Type B pancreatic cell (in vitro differentiated cells): Measurements from ENCODE around the gene TYW3. TPM values are rescaled to one million over a fixed set of nuclear protein-coding genes. Genes with fewer than 3 reads are reported as not detected.
"Not testable (repeated sequence)": the region's sequence is repeated elsewhere in the genome, so short reads cannot be mapped to it uniquely, and the experiment has no call there.

Source experiments
- DNase-seq: peaks from one replicate; pipeline ENCODE4 v3.0.0; 2021; ENCODE audit warnings: mixed read lengths; ENCODE audit not compliant: unreplicated experiment; ENCODE audit errors: extremely low spot score
- H3K27ac Mint-ChIP-seq: 2 replicates; pipeline ENCODE4 v1.8.0; 2021; ENCODE audit warnings: mild to moderate bottlenecking, mixed read lengths
- H3K27me3 Mint-ChIP-seq: 2 replicates; pipeline ENCODE4 v1.8.0; 2021; ENCODE audit warnings: mixed read lengths
- H3K36me3 Mint-ChIP-seq: 2 replicates; pipeline ENCODE4 v1.8.0; 2021; ENCODE audit warnings: mixed read lengths
- H3K4me1 Mint-ChIP-seq: one replicate; pipeline ENCODE4 v1.8.0; 2021; ENCODE audit warnings: mixed read lengths; ENCODE audit not compliant: unreplicated experiment
- H3K4me3 Mint-ChIP-seq: 2 replicates; pipeline ENCODE4 v1.8.0; 2021; ENCODE audit warnings: mild to moderate bottlenecking, mixed read lengths
- H3K9me3 Mint-ChIP-seq: 2 replicates; pipeline ENCODE4 v1.8.0; 2021; ENCODE audit warnings: mixed read lengths
- CTCF ChIP-seq: fragments of 200-600 bp; sonication (generic); conservative IDR thresholded peaks from 2 replicates; pipeline ENCODE4 v1.5.0; 2021; ENCODE audit warnings: antibody characterized with exemption, mild to moderate bottlenecking
- total RNA-seq: library from RNA; stranded (reverse); gene quantifications from 2 replicates; pipeline ENCODE4 v1.2.1, GENCODE V29; 2021; ENCODE audit warnings: low replicate concordance

TYW3 gene
- total RNA-seq, 1 donor from 2014 or later: 12.7 TPM

DNA sequence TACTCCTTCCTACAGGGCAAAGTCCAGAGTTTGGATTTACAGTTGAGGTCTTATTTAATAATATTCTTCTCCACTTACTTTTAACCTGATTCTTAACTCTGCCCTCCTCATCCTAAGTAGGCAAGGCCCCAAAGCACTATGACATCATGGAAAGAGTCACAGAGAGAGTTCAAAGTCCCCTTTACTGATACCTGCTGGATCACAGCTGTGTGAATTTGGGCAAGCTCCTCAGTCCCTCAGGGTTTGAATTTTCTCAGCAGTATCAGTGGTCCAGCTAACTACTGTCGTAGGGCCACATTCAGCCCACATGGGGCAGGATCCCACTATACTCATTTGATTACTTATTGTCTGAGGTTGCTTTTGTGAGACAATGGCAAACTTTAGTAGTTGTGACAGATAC lies 16.0 kb downstream of the TYW3 start:
- Mint-ChIP-seq H3K9me3 (no peaks in the 10 kb centered on the region), H3K4me3 (no peak overlapping the region), H3K36me3 (peaks cover 16% of the 10 kb centered on the region), H3K27me3 (no peaks in the 10 kb centered on the region), H3K27ac (no peak overlapping the region), H3K4me1 (no peaks in the 10 kb centered on the region)
- no peak for TF ChIP-seq CTCF
- no peak for DNase-seq

DNA sequence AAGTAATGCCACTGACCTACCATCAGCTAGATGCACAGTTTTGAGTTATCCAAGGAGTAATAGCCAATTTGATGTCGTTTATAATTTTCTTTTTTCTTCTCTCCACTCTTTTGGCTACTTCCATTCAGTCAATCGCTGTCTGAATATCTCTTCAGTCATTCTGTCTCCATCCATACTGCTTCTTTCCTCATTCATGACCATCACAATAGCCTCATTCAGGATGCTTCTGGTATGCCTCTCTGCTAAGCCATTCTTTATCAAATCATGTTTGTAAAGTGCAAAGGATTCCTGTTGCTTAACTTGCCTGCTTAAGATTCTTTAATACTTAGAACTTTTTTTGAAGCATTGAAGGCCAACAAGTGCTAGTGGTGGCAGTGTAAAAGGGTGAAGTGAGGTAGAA lies 20.2 kb downstream of the TYW3 start:
- TF ChIP-seq CTCF: no peak
- Mint-ChIP-seq H3K27ac (no peak overlapping the region), H3K36me3 (peaks cover 30% of the 10 kb centered on the region)

DNA sequence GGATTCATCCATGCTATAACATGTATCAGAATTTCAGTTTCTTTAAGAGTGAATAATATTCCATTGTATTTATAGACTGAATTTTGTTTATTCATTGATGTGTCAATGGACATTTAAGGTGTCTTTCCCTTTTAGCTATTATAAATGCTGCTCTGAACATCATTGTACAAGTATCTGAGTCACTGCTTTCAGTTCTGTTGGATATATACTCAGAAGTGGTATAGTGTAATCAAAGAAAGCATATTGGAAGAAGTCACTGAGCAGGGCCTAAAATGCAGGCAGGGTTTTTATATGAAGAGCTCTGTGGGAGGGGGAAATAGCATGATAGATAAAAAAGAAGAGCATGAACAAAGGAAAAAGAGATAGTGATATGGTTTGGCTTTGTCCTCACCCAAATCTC lies 22.5 kb downstream of the TYW3 start:
- H3K27ac Mint-ChIP-seq: no peak overlapping the region
- no peak for DNase-seq
- no peaks in the 10 kb centered on the region for H3K4me1 Mint-ChIP-seq
- H3K4me3 Mint-ChIP-seq: no peak overlapping the region
- TF ChIP-seq CTCF: no peak
- peaks cover 10% of the 10 kb centered on the region for H3K9me3 Mint-ChIP-seq
- peaks cover 36% of the 10 kb centered on the region for H3K36me3 Mint-ChIP-seq
- no peaks in the 10 kb centered on the region for H3K27me3 Mint-ChIP-seq

More for the DNA sequence above, 20.2 kb downstream of the TYW3 start:
- Mint-ChIP-seq H3K27me3 (no peaks in the 10 kb centered on the region), H3K4me3 (no peak overlapping the region), H3K9me3 (peaks cover 10% of the 10 kb centered on the region), H3K4me1 (no peaks in the 10 kb centered on the region)
- no peak for DNase-seq

DNA sequence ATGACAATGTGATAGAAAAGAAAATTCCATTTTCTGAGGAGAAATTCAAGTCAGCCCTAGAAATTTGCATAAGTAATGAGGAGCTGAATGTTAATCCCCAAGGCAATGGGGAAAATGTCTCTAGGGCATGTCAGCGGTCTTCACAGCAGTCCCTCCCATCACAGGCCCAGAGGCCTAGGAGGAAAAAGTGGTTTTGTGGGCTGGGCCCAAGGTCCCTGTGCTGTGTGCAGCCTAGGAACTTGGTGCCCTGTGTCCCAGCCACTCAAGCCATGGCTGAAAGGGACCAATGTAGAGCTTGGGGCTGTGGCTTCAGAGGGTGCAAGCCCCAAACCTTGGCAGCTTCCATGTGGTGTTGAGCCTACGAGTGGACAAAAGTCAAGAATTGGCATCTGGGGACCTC lies 23.7 kb downstream of the TYW3 start:
- H3K4me3 Mint-ChIP-seq, H3K27me3 Mint-ChIP-seq, H3K4me1 Mint-ChIP-seq, H3K27ac Mint-ChIP-seq, DNase-seq: not testable (repeated sequence)
- peaks cover 10% of the 10 kb centered on the region for H3K9me3 Mint-ChIP-seq
- peaks cover 35% of the 10 kb centered on the region for H3K36me3 Mint-ChIP-seq

DNA sequence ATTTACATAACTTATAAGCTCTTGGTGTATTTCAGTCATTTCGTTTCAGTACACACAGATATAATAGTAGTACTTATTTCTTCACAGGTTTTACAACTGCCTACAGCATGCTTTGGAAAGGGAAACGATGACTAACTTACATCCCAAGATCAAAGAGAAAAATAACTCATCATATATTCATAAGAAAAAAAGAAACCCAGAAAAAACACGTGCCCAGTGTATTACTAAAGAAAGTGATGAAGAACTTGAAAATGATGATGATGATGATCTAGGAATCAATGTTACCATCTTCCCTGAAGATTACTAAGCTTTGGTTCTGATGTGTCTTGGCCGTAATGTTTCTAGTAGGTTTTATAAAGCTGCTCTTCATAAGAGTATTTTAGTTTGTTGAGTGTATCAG lies 30.9 kb downstream of the TYW3 start:
- no peaks in the 10 kb centered on the region for H3K27me3 Mint-ChIP-seq
- H3K9me3 Mint-ChIP-seq: no peaks in the 10 kb centered on the region
- TF ChIP-seq CTCF: no peak

GRCh38 chr1:74766579-74766978 lies 33.6 kb downstream of the TYW3 start:
- Mint-ChIP-seq H3K9me3 (no peaks in the 10 kb centered on the region), H3K4me1 (no peaks in the 10 kb centered on the region), H3K27ac (no peak overlapping the region), H3K36me3 (peaks cover 6% of the 10 kb centered on the region), H3K27me3 (peaks cover 3% of the 10 kb centered on the region), H3K4me3 (no peak overlapping the region)
- no peak for DNase-seq
- no peak for TF ChIP-seq CTCF

More for the DNA sequence above, 30.9 kb downstream of the TYW3 start:
- Mint-ChIP-seq H3K27ac (no peak overlapping the region), H3K4me3 (no peak overlapping the region), H3K4me1 (no peaks in the 10 kb centered on the region), H3K36me3 (peaks cover 13% of the 10 kb centered on the region)
- DNase-seq: no peak
